ENCODE measurements around the gene CEP104. TPM values are rescaled to one million over a fixed set of nuclear protein-coding genes. Genes with fewer than 3 reads are reported as not detected.

CEP104 gene
- total RNA-seq, 1 donor from 2014 or later = 36.5 TPM

DNA sequence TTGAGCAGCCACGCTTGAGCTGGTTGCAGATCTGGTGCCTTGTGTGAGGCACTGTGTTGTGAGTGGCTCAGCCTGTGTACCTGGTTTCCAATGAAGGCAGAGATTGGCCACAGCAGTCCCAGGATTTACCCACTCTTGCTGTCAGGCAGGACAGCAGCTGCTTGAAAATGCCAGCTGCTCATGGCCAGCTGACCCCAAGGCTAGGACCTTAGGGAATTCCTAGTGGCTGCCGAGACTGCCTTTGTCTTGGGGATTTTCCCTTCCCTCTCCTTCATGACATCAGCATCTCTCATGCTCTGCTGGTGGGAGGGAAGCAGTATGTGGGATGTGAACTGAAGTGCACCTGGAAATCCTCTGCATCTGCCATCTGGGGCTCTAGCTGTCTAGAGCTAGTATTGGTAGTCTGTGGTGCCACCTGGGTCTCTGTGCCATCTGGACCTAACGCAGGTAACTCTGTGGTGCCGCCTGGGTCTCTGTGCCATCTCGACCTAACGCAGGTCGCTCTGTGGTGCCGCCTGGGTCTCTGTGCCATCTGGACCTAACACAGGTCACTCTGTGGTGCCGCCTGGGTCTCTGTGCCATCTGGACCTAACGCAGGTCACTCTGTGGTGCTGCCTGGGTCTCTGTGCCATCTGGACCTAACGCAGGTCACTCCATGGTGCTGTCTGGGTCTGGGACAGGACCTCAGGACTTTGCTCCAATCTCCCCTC is 56.9 kb downstream of the CEP104 start:
- peak; percentile 38 for DNase-seq

DNA sequence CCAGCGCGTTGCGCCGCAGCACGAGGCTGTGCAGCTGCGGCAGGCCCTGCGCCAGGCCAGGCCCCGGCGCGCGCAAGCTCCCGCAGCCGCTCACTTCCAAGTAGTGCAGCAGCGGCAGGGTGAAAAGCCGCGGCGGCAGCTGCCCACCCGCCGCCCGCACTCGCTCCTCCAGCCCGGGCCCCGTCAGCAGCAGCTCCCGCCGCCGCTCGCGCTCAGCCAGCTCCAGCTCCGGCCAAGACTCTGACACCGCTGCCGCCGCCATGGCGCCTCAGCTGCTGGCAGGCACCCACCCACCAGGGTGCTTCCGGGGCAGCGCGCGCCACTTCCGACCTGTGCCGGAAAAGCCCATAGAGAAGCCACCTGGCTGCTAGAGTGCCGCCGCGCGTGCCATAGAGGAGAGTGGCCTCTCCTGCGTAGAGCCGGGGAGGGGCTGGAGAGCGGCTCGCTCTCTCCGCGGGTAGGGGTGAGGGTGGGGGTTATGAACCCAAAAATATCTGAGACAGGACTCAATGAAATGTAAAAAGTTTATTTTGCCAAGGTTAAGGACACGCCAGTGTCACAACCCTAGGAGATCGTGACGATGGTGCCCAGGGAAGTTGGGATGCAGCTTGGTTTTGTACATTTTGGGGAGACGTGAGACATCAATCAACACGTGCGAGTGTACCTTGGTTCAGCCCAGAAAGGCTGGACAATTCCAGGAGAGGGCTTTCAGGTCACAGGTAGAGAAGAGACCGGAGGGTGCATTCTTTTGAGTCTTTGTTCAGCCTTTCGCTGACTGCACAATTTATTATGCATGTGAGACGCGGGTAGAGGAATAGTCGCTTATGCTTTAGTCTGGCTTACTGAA is 60.6 kb downstream of the CEP104 start, which contains the start of gene LRRC47:
TSS of gene LRRC47 (minus strand) at position 284 of the 847 bp plus-strand sequence. CDS start at position 262, 22 bp downstream.
- DNase-seq = peak; percentile 98

DNA sequence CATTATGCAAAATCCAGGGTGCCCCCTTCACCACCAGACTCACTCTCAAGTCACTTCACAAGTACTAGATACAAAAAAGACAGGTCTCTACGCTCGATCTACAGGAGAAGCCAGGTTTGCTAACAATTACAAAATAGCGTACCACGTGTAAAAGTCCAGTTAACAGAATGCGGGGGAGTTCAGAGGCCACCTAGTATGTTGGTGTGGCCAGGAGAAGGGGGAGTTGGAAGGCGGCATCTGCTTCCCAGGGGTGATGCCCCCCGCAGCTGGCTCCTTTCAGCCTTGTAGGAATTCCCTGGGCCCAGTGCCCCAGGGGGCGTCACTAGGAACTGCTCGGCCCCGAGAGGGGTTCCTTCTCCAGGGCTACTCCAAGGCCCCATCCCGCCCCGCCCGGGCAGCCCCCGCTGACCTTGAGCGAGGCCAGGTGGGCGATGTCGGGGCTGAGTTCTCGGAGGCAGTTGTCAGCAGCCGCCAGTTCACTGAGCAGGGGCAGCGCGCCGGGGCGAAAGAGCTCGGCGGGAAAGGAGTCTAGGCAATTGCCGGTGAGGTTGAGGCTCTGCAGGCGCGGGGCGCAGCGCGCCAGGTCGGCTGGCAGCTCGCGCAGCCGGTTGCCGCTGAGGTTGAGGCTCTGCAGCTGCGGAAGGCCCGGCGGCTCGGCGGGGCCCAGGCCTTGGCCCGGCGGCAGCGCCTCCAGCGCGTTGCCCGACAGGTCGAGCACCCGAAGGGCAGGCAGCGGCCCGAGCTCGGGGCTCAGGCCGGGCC is 61.4 kb downstream of the CEP104 start:
- no peak for DNase-seq

DNA sequence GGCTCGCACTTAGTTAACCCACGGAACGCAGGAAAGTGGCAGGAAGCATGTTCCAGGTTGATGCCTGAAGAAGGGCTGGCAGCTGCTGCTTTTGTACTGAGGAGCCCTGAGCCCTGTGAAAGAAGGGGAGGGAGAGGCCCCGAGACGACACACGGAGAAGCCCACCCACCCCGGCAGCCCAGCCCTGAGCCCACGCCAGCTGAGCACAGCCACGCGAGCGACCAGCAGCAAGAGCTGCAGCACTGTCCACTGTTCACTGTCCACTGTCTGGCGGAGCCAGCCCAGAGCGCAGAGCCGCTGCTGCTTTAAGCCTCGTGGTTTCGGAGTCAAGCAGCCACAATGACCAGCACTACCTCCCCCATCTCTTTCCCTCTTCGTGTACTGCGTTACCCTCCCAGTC is 66.1 kb downstream of the CEP104 start:
- no peak for DNase-seq

DNA sequence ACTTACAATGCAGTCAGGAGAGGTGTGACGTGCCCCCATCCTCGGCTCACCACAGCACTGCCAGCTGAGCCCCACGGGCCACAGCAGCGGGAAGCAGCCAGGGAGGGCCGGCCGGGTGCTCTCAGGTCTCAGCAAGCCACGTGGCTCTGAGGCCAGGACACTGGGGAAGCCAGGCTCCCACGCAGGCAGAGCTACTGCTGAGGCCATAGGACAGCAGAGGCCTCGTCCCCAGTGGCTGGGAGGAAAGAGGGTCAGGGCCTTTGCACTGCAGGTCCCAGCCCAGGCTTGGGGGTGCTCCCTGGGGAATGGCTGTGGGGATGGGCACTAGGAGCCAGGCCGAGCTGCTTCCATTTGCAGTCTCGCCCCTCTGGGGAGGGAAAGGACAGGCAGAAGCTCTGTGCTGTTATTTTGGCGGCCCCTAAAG is 66.5 kb downstream of the CEP104 start:
- no peak for DNase-seq

DNA sequence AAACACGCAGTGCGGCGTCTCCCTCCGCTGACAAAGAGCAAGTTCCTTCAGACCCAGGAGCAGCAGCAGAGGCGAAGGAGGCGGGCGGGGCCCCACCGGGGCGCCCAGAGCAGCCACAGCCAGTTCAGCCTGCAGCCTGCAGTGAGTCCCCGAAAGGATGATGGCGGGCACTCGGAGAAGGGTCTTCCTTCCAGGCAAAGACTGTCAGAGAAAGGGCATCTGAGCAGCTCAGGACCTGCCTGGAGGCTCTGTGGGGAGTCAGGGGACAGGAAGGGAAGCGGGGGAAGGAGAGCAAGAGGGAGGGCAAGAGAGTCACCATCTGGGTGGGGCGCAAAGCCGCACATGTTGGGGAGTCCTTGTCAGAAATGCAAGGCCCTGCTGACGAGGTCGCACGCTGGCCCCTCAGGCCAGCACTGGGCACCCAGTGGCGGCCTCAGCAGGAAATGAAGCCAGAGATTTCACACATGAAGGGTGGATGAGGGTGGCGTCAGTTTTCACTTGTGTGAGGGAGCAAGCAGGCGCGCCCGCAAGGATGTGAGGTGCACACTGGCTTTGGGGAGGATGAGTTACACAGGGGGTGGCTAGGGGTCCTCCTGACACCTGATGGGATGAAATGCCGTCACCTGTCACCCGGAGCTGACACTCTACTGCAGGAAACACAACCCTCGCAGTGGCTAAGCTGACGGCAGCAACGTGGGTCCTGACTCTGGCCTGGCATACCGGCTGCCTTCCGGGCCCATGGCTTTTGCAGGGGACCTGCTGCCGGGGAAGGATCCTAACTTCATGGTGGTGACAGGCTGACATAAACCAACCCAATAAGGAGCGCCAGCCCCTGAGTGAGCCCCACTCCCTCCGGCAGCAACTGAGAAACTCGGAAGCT is 67.3 kb downstream of the CEP104 start:
- no peak for DNase-seq

DNA sequence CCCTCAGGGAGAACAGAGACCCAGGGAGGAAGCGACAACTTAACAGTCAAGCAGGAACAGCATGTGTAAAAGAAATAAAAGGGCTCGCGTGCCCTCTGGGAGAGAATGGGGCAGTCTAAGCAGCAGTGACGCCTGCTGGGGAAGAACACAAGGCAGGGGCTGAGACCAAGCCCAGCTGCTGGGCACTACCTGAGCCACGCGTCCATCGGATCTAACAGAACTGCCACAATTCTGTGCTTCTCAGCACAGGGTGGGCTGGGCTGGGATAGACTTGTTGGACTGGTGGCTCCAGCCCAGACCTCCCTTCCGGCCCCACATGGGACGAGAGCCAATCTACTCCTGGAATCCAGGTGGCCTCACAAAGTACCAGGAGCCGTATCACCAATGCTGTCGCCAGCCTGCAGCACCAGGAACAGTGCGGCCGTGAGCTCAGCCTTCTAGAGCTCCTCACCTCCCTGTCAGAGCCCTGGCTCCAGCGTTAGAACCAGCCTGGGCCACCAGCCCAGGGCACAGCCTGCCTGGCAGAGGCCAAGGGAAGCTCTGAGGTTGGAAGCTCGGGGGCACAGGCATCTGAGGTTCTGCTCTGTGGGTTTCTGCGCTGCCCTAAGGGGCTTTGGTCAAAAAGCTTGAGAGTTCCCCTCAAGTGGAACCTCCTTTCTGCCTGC is 68.1 kb downstream of the CEP104 start:
- no peak for DNase-seq

DNA sequence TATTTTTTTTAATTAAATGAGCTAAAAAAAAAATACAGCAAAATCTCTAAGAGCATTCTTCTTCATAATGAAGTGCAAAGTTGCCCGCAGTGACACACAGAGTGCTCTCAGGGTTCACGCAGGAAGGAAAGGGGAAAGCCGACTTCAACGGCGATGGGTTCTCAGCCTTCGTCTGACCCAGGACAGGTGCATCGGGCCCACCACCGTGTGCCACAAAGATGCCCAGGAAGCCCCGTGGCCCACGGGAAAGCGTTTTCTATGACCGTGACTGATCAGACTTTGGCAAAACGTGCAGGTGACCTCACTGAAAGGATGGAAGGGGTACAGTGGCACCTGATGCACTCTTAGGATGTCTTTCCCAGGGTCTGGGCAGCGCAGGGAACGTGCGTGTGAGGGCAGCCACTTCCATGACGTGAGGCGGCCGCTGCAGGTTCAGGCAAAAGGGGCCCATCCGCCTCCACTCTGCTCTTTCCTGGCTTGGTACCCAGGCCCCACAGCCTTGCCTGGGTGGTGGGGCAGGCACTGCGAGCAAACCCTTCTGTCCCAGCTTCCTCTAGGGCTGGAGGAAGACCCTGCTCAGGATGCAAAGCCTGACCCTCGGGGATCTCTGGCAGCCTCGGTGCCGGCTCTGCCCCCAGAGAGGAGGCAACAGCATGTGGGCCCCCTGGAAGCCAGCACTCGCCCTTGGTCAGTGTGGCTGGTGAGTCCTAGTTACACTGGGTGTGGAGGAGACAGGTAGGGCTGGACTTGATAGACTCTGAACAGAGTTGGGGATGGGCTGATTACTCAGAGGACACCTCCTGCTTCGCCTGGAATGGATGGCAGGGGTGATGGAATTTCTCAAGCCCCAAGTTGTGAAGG is 69.0 kb downstream of the CEP104 start:
- no peak for DNase-seq

DNA sequence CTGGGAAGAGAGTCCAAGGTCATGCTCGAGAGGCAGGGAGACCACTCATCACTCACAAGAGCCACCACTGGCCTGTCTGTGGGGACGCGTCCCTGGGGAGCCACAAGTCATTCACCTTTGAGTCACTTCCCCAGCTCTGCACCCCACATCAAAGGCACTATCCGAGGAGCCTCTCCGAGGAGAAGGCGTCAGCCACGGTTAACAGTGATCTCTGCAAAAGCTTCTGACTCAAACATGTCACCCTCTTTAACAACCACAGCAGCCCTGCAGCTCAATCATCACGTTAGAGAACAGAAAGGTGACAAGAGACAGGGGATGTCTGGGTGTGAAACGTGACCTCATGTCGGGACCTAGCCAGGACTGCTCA is 69.7 kb downstream of the CEP104 start:
- no peak for DNase-seq

DNA sequence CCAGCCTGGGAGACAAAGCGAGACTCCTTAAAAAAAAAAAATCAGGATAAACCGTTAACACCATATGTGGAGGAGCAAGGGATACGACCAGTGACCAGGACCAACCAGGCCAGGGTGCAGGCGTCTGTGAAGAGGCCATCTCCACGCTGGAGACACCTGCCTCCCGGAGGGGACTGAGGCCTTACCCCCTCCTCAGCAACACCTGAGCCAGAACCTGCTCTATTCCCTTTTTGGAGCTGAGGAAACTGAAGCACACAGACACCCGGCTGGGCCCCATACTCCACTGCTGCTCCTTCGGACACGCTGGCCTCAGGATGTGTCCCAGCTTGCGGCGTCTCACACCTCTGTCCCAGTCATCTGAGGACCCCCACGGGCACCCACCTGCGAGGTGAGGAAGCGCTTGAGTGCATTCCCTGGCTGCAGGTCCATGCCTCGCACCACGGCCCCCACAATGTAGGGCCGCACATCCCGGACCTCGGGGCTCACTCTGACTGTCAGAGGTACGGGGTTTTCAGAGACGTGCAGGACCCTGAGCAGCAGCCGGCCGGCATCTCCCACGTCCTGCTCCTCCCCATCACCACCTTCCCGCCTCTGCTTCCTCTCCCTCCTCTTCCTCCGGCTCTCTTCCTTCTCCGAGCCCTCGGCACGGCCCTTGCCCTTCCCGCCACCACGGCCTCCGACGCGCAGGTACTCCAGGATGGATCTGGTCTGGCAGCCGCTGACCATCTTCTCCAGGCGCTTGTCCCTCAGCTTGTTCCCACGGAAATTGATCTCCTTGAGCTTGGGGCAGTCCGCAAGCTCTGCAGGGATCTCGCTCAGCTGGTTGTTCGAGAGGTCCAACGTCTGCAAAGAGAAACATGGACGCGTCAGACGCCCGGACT is 70.3 kb downstream of the CEP104 start:
- DNase-seq = no peak

DNA sequence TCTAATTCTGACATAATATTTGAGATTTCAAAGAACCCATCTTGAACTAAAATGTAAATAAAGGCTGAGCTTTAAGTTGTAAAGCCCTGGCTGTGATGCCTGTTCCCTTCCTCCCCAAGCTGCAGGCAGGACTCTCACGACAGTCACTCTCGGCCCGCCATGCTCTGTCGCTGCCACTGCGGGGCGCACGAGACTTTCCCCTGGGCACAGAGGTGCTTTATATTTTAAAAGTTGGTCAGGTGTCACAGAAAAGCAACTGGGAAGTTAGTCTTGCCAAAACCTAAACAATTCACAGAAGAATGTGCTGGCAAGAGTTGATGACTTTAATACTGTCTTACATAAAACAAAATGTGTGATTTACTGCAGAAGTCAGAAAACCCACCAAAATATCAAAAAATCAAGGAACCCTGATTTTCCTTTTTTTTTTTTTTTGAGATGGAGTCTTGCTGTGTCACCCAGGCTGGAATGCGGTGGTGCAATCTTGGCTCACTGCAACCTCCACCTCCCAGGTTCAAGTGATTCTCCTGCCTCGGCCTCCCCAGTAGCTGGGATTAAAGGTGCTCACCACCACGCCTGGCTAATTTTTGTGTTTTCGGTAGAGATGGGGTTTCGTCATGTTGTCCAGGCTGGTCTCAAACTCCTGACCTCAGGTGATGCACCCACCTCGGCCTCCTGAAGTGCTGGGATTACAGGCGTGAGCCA is 71.4 kb downstream of the CEP104 start:
- DNase-seq = no peak

DNA sequence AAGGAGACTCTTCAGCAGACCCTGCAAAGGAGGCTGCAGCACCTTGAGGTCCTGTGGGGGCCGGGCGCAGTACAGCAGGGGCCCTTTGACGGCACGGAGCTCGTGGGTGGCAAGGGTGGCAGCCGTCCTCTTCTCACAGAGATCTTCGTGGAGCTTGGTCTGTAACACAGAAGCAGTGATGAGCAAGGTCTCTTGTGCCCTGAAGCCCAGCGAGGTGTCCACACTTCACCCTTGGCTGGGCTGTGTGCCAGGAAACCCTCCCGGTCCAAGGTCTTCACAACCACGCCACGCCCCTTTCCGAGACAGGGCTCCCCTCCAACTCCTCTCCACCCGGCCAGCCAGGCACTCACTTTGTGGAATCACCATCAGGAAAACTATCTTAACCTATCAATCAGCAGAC is 72.0 kb downstream of the CEP104 start:
- no peak for DNase-seq

DNA sequence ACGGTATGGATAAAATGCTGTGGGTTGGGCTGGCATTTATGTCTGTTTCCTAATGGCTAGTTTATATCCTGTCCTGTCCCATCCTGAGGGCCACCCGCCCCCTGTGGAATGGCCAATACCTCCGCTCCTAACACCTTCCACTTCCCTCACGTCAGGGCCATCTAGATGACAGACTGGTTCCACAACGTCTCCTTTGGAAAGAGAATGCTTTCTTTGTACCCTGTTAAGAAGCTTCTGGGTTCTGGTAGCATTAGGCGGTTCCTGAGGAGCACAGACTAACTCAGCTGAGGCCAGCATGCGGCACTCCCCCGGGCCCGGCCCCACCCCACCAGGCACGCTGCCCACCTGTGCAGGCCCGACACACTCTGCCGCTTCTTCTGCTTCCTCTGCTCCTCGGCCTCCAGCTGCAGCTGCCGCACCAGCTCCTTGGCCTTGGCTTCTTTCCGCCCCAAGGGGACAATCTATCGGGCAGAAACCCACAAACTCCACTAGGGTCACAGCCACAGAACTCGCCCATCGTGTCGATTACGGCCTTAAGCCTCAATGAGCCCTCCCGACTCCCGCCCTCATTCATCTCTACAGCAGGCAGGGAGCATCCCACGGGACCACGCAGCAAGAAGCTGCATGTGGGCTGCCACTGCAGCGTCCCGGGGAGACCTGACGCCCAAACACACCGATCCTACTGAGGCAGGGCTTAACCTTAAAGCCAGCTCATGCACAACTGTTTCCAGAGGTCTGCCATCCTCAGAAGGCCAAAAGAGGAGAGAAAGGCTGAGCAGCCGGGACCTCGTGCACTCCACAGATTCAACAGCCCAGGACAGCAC is 73.1 kb downstream of the CEP104 start:
- no peak for DNase-seq

DNA sequence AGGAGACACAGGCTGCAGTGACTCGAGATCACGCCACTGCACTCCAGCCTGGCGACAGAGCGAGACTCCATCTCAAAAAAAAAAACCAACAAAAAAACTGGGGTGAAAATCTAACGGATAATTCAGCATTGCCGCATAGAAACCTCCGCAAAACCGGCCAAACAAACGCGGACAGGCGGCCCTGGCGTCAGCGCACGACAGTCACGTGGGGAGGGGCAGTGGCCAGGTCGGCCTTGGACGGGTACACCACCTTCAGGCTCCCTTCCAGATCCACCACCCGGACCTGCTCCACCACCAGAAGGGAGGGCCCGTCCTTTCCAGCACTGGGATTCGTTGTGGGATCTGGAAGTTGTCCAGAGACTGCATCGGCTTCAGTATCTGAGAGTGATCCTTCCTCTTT is 76.1 kb downstream of the CEP104 start:
- no peak for DNase-seq

DNA sequence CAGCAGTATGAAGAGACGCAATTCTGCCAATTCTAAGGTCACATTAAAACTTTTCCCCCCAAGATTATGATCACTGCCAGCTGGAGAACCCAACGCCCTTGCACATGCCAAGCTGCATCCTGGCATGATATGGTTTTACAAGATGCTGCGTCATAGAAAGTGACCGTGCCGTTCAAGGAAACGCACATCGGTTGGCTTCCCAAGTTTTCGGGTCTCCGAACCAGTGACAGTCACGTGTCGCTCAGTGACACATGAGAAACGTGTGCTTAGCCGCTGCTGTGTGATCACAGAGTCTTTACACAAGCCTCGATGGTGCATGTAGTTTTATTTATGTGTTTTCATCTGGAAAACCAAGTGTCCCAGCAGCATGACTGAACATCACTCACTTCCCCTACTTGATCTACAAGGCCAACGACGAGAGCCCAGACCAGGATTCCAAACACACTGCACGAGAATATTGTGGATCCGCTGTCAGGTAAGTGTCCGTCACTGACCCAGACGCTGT is 77.0 kb downstream of the CEP104 start:
- no peak for DNase-seq

DNA sequence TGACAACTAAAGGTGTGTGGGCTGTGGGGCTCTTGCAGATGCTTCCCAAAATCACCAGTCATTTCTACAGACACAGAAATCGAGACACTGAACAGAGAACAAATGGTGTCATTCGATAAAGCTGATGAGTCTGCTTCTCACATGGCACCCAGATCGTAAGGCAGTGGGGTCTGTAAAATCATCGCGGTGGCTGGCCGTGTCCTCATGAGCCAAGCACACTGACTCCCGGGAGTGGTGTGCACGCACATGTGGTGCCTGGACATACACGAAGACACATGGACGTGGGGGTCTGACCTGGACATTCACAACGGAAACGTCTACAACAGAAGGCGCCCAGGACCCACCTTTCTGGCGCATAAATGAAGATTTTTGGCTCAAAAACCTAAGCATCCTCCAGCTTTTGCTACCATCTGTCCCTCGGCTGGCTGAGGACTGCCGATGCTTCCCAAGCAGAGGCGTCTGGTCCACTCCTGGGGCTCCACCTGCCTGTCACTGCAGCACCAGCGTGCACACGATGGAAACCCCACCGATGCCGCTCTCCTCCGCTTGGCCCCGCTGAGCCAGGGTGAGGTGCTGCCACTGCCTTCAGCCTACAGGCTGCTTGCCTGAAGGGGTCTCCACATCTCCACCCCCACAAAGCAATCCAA is 77.6 kb downstream of the CEP104 start:
- DNase-seq = no peak

Data from tongue (tissue), 2 donors.